ENCODE data around the gene CCNY.

GRCh38 chr10:35567951-35568350, 231.6 kb downstream of the CCNY start:
- TF ChIP-seq CTCF (IDR thresholded peaks at IDR 0.05) (no peak), POLR2A (IDR thresholded peaks at IDR 0.05) (no peak)

All from Peyer's patch (tissue), 4 donors.